Aorta (tissue), 5 donors: Measurements from ENCODE around the gene NF2. TPM values are rescaled to one million over a fixed set of nuclear protein-coding genes. Genes with fewer than 3 reads are reported as not detected.

Source experiments
- ATAC-seq: fragments of 200-7000 bp; cut with Tn5 transposase; one replicate; pipeline ENCODE4 v1.9.1; 2022; ENCODE audit warnings: moderate library complexity; ENCODE audit not compliant: low FRiP score
- DNase-seq, 2 donors: peaks; one replicate each; pipeline ENCODE4 v3.0.0-alpha.2; 2020
- H3K27ac ChIP-seq, 2 donors: one replicate each; pipeline ENCODE4 v1.5.1; 2013; ENCODE audit warnings: low read length in 2 of 2, mild to moderate bottlenecking in 2 of 2, moderate library complexity in 2 of 2, control low read depth in 1 of 2, inconsistent platforms in 1 of 2, low read depth in 1 of 2
- H3K27me3 ChIP-seq, 2 donors: one replicate each; pipeline ENCODE4 v1.6.1; 2013; ENCODE audit warnings: control low read depth in 1 of 2, low read length in 1 of 2, mild to moderate bottlenecking in 1 of 2, moderate library complexity in 1 of 2; ENCODE audit not compliant: insufficient read depth in 2 of 2, control insufficient read depth in 1 of 2
- H3K36me3 ChIP-seq, 2 donors: one replicate each; pipeline ENCODE4 v1.6.1; 2013; ENCODE audit warnings: control low read depth in 1 of 2, low read length in 1 of 2, mild to moderate bottlenecking in 1 of 2; ENCODE audit not compliant: insufficient read depth in 2 of 2, control insufficient read depth in 1 of 2
- H3K4me1 ChIP-seq, 2 donors: one replicate each; pipeline ENCODE4 v1.6.1; 2013; ENCODE audit warnings: low read length in 2 of 2, control low read depth in 1 of 2, mild to moderate bottlenecking in 1 of 2, moderate library complexity in 1 of 2; ENCODE audit not compliant: insufficient read depth in 2 of 2, control insufficient read depth in 1 of 2
- H3K4me3 ChIP-seq, 2 donors: one replicate each; pipeline ENCODE4 v1.5.1; 2013; ENCODE audit warnings: low read length in 2 of 2, control low read depth in 1 of 2, mild to moderate bottlenecking in 1 of 2
- H3K9me3 ChIP-seq: one replicate; pipeline ENCODE4 v1.6.1; 2013; ENCODE audit warnings: mild to moderate bottlenecking, low read length; ENCODE audit not compliant: control insufficient read depth
- WGBS, 2 donors: extraction: QIAGEN DNeasy Blood & Tissue Kit; methylation state at CpG; one replicate each; pipeline ENCODE4 v1.1.7; 2013; 5-methylcytosine and 5-hydroxymethylcytosine counted together
- intact Hi-C, 2 donors: fragments of 100-400 bp; cut with DNase I; formaldehyde crosslinking; loops; one replicate each; pipeline versions ENCODE4 v1.14.2 to v1.15.0; 2022
- polyA plus RNA-seq, 2 donors: library from polyadenylated mRNA; stranded (reverse); fragments of 200-250 nt; gene quantifications; one replicate each; pipeline ENCODE4 v1.2.3, GENCODE V29; 2013
- total RNA-seq, 2 donors: library from RNA; stranded (reverse); fragmentation: NEBNext Ultra II Directional; extraction: Animal tissue kit (Norgen Biotek cat#: 25700); gene quantifications; one replicate each; pipeline ENCODE4 v1.2.1, GENCODE V29; 2021
- donor health status: healthy with polysubstance abuse.
- donor health status: Bipolar disorder and iron deficiency.
- donor health status: DM: no; HTN: no; CAD: no.
- donor health status: DM: no; HTN: no; CAD: no.
- donor health status: DM: yes; HTN: yes; CAD: no.

Gene NF2
- total and polyA plus RNA-seq, 4 donors = 5.0 to 35.6 (median 22.4) TPM

- H3K4me3 ChIP-seq = no peak overlapping the region
- no peaks in the 10 kb centered on the region for H3K36me3 ChIP-seq
- ATAC-seq = peak; percentile 87
- no peak overlapping the region for H3K27ac ChIP-seq
- DNase-seq = peak in 1 of 2 donors; percentile 60
- no peaks in the 10 kb centered on the region for H3K9me3 ChIP-seq
- peaks cover 0 to 4% of the 10 kb centered on the region in 2 donors for H3K4me1 ChIP-seq
- no peaks in the 10 kb centered on the region for H3K27me3 ChIP-seq
- intact Hi-C loops = no loop called here
- 73 to 74% methylated on average over 12 of the region's 12 CpGs for WGBS, 2 donors
Measured at GRCh38 chr22:29625090-29625825, 21.8 kb downstream of the NF2 start.

GRCh38 chr22:29626497-29627195, 23.2 kb downstream of the NF2 start:
- WGBS, 2 donors = 93 to 99% methylated on average over 3 of the region's 3 CpGs
- intact Hi-C loops = no loop called here
- no peak for ATAC-seq
- no peaks in the 10 kb centered on the region for H3K9me3 ChIP-seq
- no peak overlapping the region for H3K27ac ChIP-seq
- H3K4me3 ChIP-seq = no peak overlapping the region
- H3K4me1 ChIP-seq = no peaks in the 10 kb centered on the region
- no peaks in the 10 kb centered on the region for H3K27me3 ChIP-seq
- DNase-seq = no peak
- no peaks in the 10 kb centered on the region for H3K36me3 ChIP-seq

- ATAC-seq (no peak), DNase-seq (no peak)
- 90 to 91% methylated on average over 3 of the region's 3 CpGs for WGBS, 2 donors
- no peaks in the 10 kb centered on the region for H3K9me3 ChIP-seq
- H3K4me1 ChIP-seq = no peaks in the 10 kb centered on the region
- H3K27ac ChIP-seq = no peak overlapping the region
- intact Hi-C loops = no loop called here
- H3K36me3 ChIP-seq = no peaks in the 10 kb centered on the region
- no peaks in the 10 kb centered on the region for H3K27me3 ChIP-seq
- no peak overlapping the region for H3K4me3 ChIP-seq
Measured at GRCh38 chr22:29627196-29627535, 23.7 kb downstream of the NF2 start.

GRCh38 chr22:29628996-29629902, 25.8 kb downstream of the NF2 start:
- Histone ChIP-seq H3K4me1 (no peaks in the 10 kb centered on the region), H3K4me3 (no peak overlapping the region), H3K27me3 (no peaks in the 10 kb centered on the region), H3K9me3 (no peaks in the 10 kb centered on the region), H3K36me3 (no peaks in the 10 kb centered on the region), H3K27ac (no peak overlapping the region)
- DNase-seq (no peak), ATAC-seq (no peak)
- intact Hi-C loops = no loop called here
- WGBS, 2 donors = 92 to 93% methylated on average over 10 of the region's 10 CpGs

- Histone ChIP-seq H3K27me3 (no peaks in the 10 kb centered on the region), H3K27ac (no peak overlapping the region), H3K36me3 (no peaks in the 10 kb centered on the region), H3K4me3 (no peak overlapping the region), H3K4me1 (no peaks in the 10 kb centered on the region), H3K9me3 (no peaks in the 10 kb centered on the region)
- ATAC-seq (no peak), DNase-seq (no peak)
- WGBS, 2 donors = 83 to 85% methylated on average over 2 of the region's 2 CpGs
- intact Hi-C loops = loop anchor here (10.0 kb wide), 2 partner anchors 375 to 465 kb away; no protein-coding TSS in a partner anchor
Measured at GRCh38 chr22:29629903-29630516, 26.6 kb downstream of the NF2 start.

- Histone ChIP-seq H3K9me3 (no peaks in the 10 kb centered on the region), H3K4me1 (no peaks in the 10 kb centered on the region), H3K27me3 (no peaks in the 10 kb centered on the region), H3K4me3 (no peak overlapping the region), H3K36me3 (no peaks in the 10 kb centered on the region), H3K27ac (no peak overlapping the region)
- intact Hi-C loops = loop anchor here (10.0 kb wide), 2 partner anchors 374 to 464 kb away; no protein-coding TSS in a partner anchor
- DNase-seq (no peak), ATAC-seq (no peak)
- 92 to 93% methylated on average over 6 of the region's 6 CpGs for WGBS, 2 donors
Measured at GRCh38 chr22:29630987-29631386, 27.6 kb downstream of the NF2 start.

- no peaks in the 10 kb centered on the region for H3K4me1 ChIP-seq
- no peaks in the 10 kb centered on the region for H3K36me3 ChIP-seq
- H3K4me3 ChIP-seq = no peak overlapping the region
- WGBS, 2 donors = 89 to 95% methylated on average over 1 of the region's 1 CpG
- H3K9me3 ChIP-seq = no peaks in the 10 kb centered on the region
- H3K27me3 ChIP-seq = no peaks in the 10 kb centered on the region
- no peak for ATAC-seq
- no peak for DNase-seq
- no peak overlapping the region for H3K27ac ChIP-seq
- intact Hi-C loops = loop anchor here (10.0 kb wide), 2 partner anchors 373 to 463 kb away; no protein-coding TSS in a partner anchor
Measured at GRCh38 chr22:29631725-29632124, 28.3 kb downstream of the NF2 start.

- Histone ChIP-seq H3K4me3 (no peak overlapping the region), H3K27me3 (no peaks in the 10 kb centered on the region), H3K4me1 (no peaks in the 10 kb centered on the region), H3K9me3 (no peaks in the 10 kb centered on the region), H3K36me3 (peaks cover 0 to 3% of the 10 kb centered on the region in 2 donors), H3K27ac (no peak overlapping the region)
- 94% methylated on average over 5 of the region's 5 CpGs for WGBS, 2 donors
- DNase-seq (no peak), ATAC-seq (no peak)
- intact Hi-C loops = loop anchor here (10.0 kb wide), 2 partner anchors 372 to 462 kb away; no protein-coding TSS in a partner anchor
Measured at GRCh38 chr22:29632672-29633071, 29.2 kb downstream of the NF2 start.
